ENCODE results near the gene CNTNAP1.

Gene CNTNAP1

DNA sequence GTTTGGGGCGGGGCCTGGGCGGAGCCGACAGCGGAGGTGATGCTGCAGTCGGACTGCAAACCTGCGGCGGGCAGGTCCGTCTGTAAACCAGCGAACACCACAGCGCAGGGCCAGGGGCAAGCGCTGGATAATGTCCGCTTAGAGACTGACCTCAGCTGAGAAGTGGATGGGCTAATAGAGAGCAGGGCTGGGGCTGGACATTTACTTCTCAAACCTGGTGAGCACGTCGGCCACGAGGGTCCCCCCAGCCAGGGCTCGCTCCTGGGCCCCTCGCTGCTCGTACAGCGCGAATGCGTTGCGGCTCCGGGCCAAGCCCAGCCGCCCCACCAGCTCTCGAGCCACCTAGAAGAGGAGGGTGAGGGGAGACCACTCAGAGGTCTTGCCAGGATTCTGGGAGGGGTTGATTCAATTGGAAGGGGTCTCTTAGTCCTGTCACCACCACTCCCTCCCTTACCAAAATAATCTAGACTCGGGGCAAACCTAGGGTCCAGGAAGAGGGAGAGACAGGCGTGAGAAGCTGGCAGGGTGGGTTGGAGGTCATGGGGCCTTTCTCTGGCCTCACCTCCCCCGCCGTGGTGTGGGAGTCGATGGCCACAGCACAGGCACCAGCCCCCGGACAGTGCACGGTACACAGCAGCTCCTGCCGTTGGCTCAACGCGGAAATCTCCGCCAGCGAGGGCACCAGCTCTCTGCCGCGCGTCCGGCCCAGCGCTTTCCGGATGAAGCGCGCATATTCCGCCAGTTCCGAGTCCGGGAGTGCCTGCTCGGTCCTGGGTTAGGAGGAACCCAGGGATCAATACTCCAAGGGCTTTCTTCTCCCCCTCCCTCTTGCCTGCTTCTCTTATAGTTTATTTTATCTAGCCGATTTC, 11.3 kb upstream of the CNTNAP1 start:
- no peak for DNase-seq (ENCODE audit: low spot score)

DNA sequence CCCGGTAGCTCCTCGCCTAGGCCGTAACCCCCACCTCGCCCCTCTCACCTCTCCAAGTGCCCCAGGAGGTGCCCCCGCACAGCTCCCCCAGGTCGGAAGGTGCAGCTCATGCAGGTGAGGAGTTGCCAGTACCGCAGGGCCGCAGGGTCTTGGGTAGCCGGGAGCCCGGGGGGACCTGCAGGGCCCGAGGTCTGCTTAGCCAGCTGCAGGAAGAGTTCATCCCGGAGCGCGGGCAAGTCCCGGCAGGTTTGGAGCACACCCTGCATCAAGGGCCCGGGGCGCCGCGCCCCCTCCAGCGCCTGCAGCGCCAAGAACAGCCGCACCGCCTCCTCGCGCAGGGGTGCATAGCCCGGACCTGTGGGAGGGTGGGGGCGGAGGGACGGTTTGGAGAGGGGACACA, 10.3 kb upstream of the CNTNAP1 start:
- DNase-seq (ENCODE audit: low spot score) = no peak

DNA sequence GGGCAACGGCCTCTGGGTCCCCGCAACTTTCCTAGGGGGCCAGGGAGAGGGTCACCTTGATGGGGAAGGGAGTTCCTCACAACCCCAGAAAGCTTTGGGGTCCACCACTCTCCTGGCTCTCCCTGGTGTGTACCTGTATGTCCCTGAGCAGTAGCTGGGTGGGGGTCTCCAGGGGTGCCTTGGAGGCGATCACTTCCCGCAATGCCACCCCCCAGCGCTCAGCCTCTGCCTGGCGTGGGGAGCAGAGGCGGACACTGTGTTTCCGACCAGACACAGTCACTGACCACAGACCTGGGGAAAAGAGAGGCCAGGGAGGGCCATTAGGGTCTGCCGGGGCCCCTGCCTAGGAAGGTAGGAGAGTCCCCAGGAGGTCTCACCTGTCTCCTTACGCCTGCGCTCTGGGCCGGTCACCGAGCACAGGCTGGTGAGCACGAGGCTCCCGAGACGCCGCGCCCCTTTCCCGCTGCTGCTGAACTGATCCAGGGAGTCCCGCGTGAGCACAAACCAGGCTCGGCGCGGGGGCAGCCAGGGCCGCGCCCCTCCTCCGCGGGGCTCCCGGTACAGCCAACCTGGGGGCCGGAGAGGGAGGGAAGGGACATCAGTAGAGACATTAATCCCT, 9.0 kb upstream of the CNTNAP1 start:
- DNase-seq (ENCODE audit: low spot score) = no peak

DNA sequence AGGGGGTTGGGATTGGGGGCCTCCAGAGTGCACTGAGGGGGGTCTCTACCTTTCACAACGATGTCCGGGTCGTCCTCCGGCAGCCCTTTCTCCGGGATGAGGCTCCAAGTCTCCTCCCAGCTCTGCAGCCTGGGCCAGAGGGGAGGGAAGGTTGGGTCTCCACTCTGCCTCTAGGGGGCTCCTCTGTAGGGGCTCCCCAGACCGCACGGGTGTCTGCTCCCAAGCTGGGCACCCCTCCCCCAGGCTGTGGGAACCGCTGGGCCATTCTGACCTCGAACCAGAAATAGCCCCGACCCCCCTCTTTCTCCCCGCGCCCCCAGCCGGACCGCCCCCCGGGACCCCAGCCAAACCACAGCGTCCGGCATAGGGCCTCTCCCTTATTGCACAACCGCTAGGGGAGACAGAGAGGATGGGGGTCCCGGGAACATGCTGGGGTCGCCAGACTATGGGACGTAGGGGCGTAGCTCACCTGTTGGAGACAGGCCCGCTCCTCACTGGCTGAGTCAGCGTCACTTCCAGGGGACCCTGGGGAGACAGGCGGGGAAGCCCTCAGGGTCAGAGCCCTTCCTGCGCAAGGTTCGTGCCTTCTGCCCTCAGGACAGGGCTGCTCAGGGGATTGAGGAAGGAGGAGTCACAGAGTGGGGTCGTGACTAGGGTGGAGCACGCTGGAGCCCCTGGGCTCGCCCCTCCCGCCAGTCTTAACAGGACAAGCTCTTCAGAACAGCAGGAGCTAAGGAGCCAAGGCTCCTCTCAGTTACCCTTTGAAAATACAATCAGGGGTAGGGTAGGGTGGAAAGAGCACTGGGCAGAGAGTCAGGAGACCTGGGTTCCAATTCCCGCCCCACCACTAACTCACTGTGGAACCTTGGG, 8.2 kb upstream of the CNTNAP1 start:
- DNase-seq (ENCODE audit: low spot score) = no peak

DNA sequence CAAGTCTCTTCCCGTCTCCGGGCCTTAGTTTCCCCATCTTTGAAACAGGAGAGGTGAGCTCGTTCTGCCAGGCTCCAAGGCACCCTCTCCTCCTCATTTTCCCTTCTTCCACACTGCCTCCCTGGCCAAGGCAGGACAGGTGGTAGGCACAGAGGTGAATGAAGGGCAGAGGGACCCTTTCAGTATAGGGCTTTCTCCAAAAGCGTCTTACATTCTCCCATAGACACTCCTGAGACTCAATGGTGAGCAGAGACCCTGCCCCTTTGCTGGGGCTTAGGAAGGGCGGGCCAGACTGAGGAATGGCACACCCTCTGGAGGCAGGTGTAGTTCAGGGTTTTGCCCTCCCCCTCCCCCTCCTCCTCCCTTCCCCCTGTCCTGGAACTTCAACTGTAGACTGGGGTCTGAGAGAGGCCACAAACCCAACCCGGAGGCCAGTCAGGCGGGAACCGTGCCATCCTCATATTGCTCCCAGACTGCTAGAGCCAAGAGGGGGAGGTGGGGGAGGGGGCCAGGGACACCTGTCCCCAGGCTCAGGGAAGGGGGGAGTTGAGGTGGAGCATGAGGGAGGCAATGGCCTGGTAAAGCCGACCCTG, 7.5 kb upstream of the CNTNAP1 start:
- no peak for DNase-seq (ENCODE audit: low spot score)

DNA sequence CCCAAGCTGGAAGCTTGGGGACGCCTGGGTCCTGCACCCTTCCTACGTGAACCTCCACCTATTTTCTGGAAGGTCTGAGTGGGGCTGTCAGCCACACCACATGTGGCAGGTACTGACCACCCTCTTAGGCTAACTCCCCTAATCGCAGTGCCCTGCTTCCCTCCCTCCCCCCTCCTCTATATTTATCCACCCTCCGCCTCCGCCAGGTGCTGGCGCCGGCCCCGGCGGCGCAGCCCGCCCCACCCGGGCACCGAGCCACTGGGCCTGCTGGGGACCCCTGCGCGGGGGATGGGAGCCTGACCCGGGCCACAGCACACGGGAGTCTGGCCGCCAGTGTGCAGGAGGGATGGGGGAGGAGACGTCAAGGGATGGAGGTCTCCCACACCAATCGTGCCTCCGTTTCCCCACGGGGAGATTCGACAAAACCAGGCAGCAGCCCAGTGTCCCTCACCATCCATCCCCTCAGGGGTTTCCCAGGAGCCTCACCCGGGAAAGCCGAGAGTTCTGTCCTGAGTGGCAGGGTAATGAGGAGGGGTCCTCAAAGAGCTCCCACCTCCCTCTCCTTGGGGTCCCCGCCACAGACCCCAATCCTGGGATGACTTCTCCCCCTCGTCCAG, 6.9 kb upstream of the CNTNAP1 start:
- DNase-seq (ENCODE audit: low spot score) = no peak

DNA sequence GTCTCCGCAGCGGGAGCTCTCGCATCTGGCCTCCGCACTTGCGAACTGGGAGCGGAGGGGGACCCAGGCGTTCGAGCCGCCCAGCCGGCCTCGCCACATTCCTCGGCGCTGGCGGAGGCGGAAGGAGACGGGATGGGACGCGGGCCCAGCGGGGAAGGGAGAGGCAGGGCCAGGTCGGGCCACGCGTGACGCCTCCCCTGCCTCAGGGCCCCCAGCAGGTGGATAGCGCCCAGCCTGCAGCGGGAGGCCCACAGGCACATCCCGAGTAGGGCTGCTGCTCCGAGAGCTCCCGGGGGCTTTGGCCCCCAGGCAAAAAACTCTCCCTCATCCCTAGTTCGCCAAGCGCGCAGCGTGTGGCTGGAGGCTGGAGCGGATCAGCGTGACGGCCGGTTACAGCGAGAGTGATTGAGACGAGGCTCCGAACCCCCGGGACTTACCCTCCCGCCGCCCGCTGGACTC, 6.3 kb upstream of the CNTNAP1 start:
- DNase-seq (ENCODE audit: low spot score) = no peak

DNA sequence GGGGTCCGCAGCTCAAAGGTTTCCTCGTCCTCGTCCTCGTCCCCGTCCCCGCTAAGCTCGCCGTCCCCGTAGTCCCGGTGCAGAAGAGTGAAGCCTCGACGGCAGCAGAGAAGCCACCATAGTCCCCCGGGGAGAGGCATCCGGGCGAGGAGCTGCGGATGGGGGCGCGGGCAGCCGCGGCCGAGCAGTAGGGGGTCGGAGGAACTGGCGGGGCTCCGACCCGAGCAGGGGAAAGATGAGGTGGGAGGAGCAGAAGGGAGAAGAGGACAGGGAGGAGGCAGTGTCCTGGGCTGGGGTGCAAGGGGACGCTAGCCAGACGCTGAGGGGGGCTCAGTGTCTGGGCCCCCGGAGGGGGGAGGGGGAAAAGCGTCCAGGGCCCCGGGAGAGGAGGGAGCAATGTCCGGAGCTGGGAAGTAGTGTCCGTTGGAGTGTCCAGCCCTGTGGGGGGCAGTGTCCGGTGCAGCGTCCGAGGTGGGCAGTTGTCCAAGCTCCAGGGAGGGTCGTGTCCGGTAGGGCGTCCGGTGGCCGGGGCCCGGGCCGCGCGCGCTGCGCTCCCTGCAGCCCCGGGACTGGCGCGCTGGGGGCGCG, 5.8 kb upstream of the CNTNAP1 start, which contains the start of gene PLEKHH3:
Gene PLEKHH3, minus strand, starts transcription at position 571 of the 588 bp plus-strand sequence. Its CDS starts 431 bp downstream, at position 140.
- no peak for DNase-seq (ENCODE audit: low spot score)

DNA sequence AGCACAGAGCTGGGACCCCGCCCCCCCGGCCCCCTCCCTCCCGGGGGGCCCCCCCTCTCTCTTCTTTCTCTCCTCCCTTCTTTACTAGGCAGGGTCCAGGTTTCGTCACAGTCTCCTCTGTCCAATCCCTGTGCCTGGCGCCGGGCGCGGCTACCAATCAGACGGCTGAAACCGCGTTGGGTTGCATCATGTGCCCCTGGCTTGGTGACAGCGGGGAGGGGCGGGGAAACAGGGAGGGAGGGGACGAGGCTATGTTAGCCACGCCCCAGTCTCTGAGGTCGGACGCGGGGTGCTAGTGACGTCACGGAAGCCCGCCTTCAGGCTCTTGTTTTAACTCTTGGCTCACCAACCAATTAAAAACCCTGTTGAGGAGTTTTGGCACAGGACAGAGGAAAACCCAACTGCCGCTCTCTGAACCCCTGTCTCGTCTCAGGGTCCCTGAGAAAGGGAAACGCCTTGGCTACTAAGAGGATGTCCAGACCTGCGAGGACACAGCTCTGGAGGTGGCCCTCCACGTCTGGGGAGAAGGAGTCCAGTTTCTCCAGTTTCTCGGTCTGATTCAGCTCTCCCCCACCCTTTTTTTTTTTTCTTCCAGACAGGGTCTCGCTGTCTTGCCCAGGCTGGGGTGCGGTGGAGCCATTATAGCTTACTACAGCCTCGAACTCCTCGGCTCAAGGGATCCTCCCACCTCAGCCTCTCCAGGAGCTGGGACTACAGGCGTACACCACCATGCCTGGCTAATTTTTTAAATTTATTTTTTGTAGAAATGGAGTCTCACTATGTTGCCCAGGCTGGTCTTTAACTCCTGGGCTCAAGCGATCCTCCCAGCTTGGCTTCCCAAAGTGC, 5.1 kb upstream of the CNTNAP1 start:
- peak; percentile 100 for DNase-seq (ENCODE audit: low spot score)

DNA sequence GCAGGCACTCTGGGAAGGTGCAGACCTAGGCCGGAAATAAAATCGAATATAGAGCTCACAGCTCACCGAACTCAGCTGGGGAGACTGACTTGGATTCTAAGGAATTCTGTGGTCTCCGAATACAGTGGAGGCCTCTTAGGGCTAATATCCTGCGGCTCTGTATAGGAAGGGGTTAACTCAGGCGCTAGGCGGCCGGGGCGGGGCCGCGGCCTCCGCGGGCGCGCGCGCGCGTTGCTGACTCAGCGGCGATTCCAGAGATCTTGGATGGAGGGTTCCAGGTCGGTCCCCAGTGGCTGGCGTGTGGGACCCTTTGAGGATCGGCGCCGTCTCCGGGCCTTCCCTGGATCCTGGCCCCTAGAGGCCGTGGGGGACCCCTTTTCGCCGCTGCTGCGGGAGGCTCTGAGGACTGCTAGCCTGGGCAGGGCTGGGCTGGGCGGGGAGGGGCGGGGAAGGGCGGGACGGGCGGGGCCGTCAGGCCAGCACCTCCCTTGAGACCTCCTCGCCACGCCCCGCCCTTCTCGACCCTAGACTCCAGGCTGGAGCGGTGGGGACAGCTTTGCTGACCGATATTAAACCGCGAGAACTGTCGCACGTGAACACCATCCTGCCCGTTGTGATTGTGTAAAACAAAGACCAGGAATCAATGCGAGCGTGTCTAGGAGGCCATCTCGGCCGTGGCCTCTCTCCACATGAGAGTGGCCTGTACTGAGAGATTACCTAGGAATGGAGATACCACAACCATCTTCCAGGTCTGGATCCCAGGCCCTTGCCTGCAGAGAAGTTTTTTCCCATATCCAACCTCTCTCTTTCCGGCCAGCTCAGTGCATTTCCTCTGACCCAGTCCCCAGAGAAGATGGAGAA, 4.2 kb upstream of the CNTNAP1 start:
- peak; percentile 92 for DNase-seq (ENCODE audit: low spot score)

DNA sequence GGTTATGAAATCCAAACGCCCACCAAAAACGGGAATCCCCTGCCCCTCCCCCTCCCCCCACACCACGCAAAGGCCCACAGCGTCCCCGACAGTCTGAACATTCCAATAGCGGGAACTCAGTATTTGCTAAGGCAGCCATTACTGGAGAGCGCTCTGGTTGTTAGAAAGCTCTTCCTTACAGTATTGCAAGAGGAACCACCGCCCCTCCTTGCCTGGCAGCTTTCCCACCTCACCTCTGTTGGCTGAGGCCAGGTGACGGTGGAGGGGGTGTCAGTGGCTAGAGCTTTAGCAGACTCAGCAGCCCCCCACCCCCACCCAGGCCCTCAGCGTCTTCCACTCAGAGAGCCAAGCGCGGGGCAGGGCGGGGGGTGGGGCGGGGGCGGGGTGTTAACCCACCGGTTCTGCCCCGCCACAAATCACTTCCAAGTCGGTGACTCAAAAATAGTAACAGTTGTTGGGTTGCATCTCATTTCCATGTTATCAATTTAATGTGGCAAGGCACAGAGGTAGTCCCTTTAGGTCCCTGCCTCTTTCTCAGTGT, 3.3 kb upstream of the CNTNAP1 start:
- DNase-seq (ENCODE audit: low spot score) = no peak

DNA sequence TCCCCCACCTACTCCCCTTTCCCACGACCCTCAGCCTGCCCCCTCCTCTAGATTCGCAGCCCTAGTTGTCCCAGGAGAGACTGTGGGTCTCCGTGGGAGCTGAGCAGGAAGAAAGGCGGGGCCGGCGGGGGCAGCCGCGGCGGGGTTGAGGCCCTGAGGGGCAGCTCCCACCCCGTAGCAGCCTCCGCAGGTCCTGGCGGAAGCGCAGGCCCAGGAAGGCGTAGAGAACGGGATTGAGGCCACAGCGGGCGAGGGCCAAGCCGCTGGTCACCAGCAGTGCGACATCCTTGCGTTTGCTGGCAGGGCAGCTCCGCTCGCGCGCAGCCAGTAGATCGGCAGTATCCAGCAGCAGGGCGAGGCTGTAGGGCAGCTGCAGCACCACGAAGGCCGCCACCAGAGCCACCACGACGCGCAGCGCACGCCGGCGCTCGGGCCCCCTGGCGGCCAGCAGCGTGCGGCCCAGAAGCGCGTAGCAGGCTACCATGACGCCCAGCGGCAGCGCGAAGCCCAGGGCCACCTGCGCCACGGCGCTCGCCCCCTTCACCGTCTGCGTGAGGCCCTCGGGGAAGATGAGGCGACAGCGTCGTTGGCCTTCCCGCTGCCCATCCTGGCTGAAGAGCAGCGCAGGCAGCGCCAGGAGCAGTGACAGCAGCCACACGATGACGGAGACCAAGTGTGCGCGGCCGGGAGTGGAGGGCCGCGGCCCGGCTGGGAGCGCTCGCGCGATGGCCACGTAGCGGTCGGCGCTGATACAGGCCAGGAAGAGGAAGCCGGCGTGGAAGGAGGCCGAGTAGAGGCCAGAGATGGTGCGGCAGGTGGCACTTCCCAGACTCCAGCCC, 2.6 kb upstream of the CNTNAP1 start:
- DNase-seq (ENCODE audit: low spot score) = peak; percentile 75

DNA sequence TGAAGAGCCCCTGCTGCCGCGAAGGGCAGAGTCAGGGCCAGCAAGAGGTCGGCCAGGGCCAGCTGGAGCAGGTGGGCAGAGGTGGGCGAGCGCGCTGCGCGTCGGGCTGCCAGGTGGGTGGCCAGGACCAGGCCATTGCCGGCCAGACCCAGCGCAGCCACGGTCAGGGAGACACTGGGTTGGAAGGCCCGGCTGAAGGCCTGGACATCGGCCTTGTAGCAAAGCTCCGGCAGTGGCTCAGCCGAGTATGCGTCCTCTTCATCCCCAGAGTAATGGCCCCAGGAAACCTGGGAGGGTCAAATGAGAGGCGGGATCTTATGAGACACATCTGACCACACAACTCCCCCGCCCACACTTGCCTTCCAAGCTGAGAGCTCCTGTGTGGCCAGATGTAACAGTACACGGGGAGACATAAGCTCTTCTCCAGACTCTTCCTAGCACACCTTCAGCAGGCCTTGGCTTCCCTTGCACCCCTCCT, 2.0 kb upstream of the CNTNAP1 start:
- DNase-seq (ENCODE audit: low spot score) = no peak

DNA sequence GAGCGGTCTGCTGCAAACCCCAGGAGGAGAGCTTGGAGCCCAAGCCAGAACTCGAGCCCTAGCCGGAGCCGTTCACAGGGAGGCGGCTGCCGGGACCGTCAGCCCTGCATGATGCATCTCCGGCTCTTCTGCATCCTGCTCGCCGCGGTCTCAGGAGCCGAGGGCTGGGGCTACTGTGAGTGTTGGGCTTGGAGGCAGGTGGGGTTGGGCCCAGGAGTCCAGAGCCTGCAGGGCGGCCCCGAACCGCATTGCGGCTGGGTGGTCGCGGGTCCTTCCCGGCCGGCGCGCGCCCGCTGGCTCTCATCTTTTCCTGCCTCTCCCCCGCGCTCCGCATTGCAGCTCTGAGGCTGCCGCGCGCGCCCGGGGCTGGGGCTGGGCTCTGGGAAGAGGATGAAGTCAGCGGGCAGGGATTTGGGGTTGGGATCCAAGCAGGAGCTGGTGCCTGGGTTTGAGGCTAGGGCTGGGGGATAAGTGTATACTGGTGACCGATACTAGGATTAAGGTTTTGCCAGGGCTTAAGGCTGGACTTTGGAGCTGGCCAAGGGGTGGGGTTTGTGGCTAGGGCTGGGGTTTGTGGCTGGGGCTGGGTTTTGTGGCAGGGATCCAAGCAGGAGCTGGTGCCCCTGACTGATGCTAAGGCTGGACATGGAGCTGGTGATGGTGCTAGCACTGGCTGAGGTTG, 532 bp downstream of the CNTNAP1 start:
- DNase-seq (ENCODE audit: low spot score) = no peak

DNA sequence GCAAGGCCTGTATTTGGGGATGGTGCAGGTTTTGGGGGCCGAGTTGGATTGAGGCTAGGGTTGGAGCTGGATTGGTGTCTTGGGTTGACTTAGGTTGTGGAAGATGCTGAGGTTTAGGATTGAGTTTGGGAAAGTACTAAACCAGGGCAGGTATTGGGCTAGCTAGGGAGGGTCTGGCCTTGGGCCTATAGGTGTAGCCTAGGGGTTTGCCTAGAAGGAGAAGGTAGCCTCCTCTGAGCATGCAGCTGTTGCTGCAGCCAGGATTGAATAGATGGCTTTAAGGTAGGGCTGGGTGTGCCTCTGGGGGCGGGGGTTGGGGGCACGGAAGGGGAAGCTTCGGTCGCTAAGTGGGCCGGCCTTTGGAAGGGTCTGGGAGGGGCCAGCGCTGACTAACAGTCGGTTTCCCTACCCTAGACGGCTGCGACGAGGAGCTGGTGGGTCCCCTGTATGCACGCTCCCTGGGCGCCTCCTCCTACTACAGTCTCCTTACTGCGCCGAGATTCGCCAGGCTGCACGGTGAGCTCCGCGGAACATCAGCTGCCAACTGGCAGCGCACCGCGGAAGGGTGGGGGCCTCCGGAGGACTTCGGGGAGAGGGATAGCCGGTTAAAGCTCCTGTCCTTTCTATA, 1.2 kb downstream of the CNTNAP1 start:
- DNase-seq (ENCODE audit: low spot score) = no peak

DNA sequence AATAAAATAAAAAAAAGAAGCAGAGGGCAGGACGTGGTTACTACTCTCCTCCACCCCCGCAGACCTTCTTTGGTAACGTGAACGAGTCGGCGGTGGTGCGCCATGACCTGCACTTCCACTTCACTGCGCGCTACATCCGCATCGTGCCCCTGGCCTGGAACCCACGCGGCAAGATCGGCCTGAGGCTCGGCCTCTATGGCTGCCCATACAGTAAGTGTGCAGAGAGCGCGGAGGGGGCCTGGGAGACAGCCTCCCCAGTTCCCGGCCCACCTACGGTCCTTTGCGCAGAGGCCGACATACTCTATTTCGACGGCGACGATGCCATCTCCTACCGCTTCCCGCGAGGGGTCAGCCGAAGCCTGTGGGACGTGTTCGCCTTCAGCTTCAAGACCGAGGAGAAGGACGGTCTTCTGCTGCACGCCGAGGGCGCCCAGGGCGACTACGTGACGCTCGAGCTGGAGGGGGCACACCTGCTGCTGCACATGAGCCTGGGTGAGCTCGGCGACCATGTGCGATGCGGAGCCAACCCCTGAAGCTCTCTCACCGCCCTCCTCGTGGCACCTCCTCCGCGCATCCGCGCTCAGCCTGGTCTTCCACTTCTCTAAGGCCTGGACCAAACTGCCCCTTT, 2.7 kb downstream of the CNTNAP1 start:
- DNase-seq (ENCODE audit: low spot score) = no peak

Data from COLO829 (cell line).